ENCODE results near the gene AKR1B1. TPM values are rescaled to one million over a fixed set of nuclear protein-coding genes. Genes with fewer than 3 reads are reported as not detected.

Gene AKR1B1
- total RNA-seq, 1 experiment from 2014 or later, result 94.1 TPM

DNA sequence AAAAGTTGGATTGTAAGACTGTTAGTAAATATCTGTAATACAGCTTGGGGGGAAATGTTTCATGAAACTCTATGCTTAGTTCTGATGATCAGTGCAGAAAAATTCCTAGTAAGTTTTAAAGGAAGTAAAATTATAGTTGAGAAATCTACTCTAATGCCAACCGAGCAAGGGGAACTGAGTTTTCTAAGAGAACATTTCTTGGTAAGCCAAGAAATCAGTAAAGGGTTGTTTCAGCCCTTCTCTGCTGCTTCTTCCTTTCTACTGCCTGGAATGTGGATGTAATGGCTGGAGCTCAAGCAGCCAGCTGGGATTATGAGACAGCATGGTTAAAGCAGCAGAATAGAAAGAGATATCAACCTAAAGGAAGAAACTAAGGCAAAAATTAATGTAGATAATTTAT, 15.9 kb upstream of the AKR1B1 start:
- in situ Hi-C loops (cut with HindIII; ENCODE audit: low pct_unique_long_range_greater_than_20kb, low sequenced_read_pairs), result no loop called here
- no peak for DNase-seq (ENCODE audit: low read depth, low spot score)

DNA sequence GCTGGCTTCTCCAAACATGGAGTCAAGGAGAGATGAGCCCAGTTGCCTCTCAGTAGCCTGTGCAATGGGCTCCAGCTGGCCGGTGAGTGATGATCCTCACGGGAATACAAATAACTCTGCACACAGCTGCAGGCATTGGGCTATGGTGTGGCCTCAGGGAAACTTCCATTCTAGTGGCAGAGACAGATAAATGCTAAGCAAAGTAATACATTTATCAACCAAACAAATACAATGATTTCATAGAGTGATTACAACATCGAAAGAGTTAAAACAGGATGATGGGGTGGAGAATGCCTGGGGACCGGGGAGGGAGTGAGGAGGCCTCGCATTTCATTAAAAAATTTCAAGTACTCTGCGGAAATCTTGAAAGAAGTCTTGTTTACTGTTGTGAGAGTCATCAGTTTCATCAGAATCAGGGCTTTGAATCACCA, 15.0 kb upstream of the AKR1B1 start:
- in situ Hi-C loops (cut with HindIII; ENCODE audit: low pct_unique_long_range_greater_than_20kb, low sequenced_read_pairs), result no loop called here
- DNase-seq (ENCODE audit: low read depth, low spot score), result peak; percentile 54

DNA sequence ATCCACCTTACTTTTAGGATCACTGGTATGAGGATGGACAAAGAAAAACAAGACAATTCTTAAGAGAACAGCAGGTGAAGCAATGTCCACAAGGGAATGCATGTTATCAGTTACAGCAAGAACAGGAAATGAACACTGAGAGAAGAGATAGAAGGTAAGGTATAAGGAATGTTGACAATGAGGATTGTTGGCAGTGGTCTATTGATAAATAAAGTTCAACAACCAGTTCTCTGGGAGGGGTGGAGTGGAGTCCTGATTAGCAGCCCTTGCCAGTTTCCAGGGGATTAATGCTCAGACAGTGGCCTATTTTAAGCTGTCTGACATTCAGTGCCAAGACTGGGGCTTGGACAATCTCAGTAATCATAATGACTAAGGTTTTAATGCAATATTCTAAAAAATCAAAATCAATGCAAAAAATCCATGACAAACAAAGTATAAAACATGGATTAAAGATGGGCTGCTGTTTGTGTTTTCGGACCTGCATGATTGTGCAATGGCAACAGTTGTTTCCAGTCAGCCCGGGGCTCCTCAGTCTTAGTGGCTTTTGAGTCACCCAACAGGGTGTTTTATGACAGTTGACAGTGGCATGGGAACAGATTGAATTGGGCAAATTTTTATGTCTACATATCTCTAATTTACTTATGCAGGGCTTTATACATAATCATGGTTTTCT, 13.8 kb upstream of the AKR1B1 start:
- DNase-seq (ENCODE audit: low read depth, low spot score), result no peak
- in situ Hi-C loops (cut with HindIII; ENCODE audit: low pct_unique_long_range_greater_than_20kb, low sequenced_read_pairs), result no loop called here

DNA sequence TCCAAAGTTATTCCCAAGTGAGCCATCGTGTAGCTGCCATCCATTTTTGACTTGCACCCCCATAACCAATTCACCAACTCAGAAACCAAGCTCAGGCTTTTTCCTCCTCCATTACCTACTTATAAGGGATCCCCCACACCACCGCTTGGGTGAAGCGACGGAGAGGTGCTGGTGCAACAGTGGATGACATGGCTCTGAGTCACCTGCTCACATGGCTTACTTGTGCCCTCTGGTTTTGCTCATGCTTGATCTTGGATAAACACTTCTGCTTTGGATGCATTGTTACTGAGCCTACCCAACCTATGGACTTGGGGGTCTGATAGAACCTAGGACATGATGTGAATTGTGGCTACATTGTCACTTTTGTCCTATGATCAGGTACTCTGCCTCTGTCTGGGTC, 12.0 kb upstream of the AKR1B1 start:
- in situ Hi-C loops (cut with HindIII; ENCODE audit: low pct_unique_long_range_greater_than_20kb, low sequenced_read_pairs), result no loop called here
- DNase-seq (ENCODE audit: low read depth, low spot score), result no peak

DNA sequence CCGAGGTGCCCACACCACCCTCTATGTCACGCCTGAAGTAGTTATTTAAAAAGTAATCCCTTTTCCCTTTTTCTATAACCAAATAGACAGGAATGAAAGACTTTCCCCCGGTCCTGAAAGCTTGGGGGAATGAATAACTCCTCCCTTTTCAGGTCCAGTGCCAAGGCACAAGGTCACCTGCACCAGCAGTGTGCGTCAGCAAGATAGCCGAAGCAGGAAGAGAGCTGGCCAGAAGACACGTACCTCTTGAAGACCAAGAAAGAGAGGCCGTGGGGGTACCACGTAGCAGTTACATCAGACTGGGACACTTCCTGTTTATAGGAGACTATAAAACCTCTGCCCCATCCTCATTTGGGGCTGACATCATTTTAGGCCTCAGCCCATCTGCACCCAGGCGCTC, 10.7 kb upstream of the AKR1B1 start:
- in situ Hi-C loops (cut with HindIII; ENCODE audit: low pct_unique_long_range_greater_than_20kb, low sequenced_read_pairs), result no loop called here
- no peak for DNase-seq (ENCODE audit: low read depth, low spot score)

DNA sequence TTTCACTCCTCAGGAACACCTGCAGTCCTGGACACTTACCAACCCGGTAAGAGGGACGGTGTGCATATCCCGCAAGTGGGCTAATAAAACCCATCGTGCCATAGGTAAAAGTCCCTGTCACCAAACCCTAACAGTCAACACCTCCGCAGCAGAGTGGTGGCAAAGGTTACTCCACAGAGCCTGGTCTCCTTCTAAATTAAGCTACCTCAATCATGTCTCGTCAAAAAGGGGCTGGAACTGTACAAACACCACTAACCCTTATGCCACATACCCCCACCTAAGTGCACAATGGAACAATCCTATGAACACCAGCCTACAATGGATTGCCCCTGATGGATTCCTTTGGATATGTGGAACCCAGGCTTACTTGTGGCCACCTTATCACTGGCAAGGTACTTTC, 9.6 kb upstream of the AKR1B1 start:
- in situ Hi-C loops (cut with HindIII; ENCODE audit: low pct_unique_long_range_greater_than_20kb, low sequenced_read_pairs), result no loop called here
- no peak for DNase-seq (ENCODE audit: low read depth, low spot score)

DNA sequence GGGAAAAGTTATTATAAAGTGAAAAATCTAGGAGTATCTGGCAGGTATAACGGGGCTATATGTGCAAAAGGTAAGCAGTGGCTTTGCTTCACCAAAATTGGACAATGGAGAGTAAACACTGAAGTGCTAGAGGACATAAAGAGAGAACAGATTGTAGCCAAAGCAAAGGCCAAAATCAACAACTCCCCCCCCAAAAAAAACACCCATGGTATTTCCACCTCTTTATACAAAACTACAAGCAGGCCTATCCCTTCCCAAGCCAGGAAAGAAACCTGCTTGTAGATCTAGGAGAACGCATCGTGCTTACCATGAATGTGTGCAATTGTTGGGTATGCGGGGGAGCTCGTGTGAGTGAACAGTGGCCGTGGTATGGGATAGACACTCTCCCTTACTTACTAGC, 9.2 kb upstream of the AKR1B1 start:
- DNase-seq (ENCODE audit: low read depth, low spot score), result no peak
- in situ Hi-C loops (cut with HindIII; ENCODE audit: low pct_unique_long_range_greater_than_20kb, low sequenced_read_pairs), result no loop called here

DNA sequence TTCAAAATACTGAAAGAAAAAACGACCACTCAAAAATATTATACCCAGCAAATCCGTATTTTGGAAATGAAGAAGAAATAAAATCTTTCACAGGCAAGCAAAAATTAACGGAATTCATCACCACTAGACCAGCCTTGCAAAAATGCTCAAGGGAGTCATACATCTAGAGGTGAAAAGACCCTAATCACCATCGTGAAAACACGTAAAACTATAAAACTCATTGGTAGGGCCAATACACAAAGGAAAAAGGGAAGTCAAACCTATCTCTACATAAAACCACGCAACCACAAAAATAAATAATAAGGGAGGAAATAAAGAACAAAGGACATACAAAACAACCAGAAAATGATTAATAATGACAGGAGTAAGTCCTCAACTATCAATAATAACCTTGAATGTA, 6.6 kb upstream of the AKR1B1 start:
- in situ Hi-C loops (cut with HindIII; ENCODE audit: low pct_unique_long_range_greater_than_20kb, low sequenced_read_pairs), result no loop called here
- DNase-seq (ENCODE audit: low read depth, low spot score), result no peak

DNA sequence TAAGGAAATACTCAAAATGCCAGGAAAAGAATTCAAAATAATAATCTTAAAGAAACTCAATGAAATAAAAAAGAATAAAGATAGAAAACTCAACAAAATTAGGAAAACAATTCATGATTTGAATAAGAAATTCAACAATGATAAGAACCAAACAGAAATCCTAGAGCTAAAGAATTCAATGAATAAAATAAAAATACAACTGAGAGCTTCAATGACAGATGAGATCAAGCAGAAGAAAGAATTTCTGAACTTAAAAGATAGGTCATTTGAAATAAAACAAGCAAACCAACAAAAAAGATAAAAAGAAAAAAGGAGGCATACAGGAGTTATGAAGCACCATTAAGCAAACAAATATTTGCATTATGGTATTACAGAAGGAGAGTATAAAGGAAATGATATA, 5.6 kb upstream of the AKR1B1 start:
- in situ Hi-C loops (cut with HindIII; ENCODE audit: low pct_unique_long_range_greater_than_20kb, low sequenced_read_pairs), result no loop called here
- DNase-seq (ENCODE audit: low read depth, low spot score), result no peak

DNA sequence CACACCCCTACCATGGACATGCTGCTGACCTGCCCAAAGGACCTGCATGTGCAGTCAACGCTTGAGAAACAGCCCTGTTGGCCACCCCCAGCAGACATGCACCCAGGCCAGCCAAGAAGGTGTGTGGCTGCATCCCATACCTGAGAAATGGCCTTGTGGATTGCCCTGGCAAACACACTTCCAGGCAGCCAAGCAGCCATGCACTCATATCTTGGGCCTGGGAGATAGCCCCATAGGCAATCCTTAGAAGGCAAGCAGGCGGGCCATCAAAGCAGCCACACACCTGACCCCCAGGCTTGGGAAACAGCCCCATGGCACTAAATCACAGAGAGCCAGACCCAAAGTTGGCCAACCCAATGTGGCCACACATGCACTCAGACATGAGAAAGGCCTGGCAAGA, 4.9 kb upstream of the AKR1B1 start:
- in situ Hi-C loops (cut with HindIII; ENCODE audit: low pct_unique_long_range_greater_than_20kb, low sequenced_read_pairs), result no loop called here
- DNase-seq (ENCODE audit: low read depth, low spot score), result no peak

DNA sequence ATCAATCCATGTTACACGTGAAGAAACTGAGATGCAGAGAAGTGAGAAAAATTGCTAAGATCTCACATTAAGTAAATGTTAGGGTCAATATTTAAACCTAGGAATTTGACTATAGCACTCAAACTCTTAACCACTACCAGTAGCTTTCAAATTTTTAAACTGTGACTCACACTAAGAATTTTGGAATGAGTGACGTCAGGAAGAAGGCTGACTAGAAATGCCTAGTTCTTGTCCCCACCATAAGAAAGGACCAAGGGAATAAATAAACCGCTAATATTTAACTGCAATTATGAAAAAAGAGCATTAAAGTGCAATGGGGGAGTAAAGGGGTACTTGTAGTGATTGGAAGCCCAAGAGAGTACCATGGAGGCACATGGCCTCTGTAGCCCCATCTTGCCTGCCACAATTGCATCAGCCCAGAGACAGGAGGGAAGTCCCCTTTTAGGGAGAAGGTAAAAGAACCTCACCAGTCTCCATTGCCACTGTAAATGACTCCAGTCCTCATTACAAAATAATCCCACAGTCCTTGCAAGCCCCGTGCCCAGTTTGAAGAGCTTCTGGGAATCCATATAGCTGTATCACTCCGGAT, 3.5 kb upstream of the AKR1B1 start:
- no peak for DNase-seq (ENCODE audit: low read depth, low spot score)

DNA sequence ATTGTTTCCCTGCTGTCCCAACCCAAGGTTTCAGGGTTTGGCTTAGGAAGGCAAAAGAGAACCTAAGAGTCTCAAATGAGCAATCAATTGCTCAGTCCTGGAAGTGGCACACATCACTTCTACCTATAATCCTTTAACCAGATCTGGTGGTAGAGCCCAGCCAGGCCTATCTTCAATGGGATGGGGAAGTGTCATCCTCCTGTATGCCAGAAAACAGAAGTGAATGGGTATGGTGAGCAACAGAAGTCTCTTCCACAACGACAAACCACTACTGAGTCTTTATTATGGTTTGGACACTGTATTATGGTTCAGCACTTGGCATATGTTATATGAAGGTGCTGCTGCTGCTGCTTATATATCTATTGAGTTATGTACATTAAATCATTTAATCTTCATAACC, 3.0 kb upstream of the AKR1B1 start:
- no peak for DNase-seq (ENCODE audit: low read depth, low spot score)

More for the DNA sequence above, 3.5 kb upstream of the AKR1B1 start:
- in situ Hi-C loops (cut with HindIII; ENCODE audit: low pct_unique_long_range_greater_than_20kb, low sequenced_read_pairs), result no loop called here

DNA sequence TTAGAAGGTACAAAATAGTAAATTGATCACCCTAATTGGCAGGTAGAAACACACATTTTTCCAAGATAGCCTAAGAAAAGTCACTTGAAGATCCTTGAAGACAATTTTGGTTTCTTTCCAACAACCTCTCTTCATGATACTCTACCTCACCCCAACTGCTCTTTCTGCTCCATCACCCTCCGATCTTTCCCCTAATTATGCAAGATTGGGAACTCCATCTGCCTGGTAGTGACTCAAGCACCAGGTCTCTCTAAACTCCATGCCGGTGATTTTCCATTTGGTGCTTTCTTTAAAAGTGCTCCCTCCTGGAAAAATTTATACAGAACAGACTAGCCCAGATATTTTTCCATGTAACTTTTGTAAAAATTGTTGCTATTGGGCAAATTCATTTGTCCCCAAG, 1.1 kb upstream of the AKR1B1 start:
- no peak for DNase-seq (ENCODE audit: low read depth, low spot score)
- in situ Hi-C loops (cut with HindIII; ENCODE audit: low pct_unique_long_range_greater_than_20kb, low sequenced_read_pairs), result no loop called here

More for the DNA sequence above, 3.0 kb upstream of the AKR1B1 start:
- in situ Hi-C loops (cut with HindIII; ENCODE audit: low pct_unique_long_range_greater_than_20kb, low sequenced_read_pairs), result no loop called here

DNA sequence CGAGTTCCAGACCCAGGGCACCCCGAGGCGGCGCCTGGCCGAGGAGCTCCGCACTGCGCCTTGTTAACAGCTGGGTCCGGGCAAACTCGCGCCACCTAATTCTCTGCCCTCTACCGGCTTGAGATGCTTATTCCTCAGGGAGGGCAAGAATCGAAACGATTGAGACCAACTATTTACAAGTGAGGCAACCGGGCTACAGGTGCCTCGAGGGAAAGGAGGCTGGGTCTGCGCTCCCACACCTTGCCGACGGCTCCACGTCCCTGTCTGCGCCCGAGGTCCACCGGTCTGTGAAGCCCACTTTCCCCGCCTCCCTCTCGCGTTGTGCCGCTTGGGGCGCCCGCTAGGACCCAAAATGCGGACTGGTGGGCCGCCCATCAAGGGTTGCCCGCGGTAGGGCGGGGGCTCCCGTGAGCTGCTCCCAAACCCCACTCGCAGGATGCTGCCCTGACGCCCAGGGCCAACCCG, 527 bp downstream of the AKR1B1 start:
- in situ Hi-C loops (cut with HindIII; ENCODE audit: low pct_unique_long_range_greater_than_20kb, low sequenced_read_pairs), result no loop called here
- DNase-seq (ENCODE audit: low read depth, low spot score), result peak; percentile 59

DNA sequence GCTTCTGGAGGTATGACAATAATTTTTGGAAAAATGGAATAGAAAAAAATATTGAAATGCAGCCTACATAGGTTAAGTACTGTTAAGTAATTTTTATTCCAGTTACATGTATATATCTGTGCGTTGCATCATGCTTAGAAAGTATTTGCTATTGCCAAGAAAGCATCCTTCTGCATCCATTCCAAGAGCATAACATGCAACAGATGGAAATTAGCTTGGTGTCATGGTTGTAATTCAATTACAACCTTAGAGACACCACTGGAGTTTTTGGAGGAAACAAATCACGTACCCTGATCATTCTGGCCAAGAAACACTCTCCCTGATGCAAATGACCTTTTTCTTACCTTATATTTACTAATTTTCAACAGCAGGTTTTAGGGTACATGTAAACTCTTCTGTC, 1.7 kb downstream of the AKR1B1 start:
- in situ Hi-C loops (cut with HindIII; ENCODE audit: low pct_unique_long_range_greater_than_20kb, low sequenced_read_pairs), result no loop called here
- DNase-seq (ENCODE audit: low read depth, low spot score), result no peak

DNA sequence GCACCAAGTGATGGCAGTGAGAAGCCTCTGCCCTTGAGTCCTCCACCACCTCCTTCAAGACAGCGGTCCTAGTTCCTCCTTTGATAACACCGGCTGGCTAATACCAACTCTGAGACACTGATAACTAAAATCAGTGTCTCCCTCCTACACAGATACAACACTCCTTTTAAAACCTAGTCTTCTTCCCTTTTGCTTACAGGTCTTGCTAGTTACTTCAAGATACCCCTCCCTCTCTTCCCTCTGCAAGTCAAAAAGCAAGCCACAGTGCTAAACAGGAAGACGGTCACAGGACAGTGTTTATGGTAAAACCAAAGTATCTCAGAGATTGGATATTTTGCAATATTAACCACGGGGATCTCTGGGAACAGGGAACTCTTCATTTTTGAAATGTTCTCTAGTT, 4.6 kb downstream of the AKR1B1 start:
- DNase-seq (ENCODE audit: low read depth, low spot score), result no peak
- in situ Hi-C loops (cut with HindIII; ENCODE audit: low pct_unique_long_range_greater_than_20kb, low sequenced_read_pairs), result no loop called here

DNA sequence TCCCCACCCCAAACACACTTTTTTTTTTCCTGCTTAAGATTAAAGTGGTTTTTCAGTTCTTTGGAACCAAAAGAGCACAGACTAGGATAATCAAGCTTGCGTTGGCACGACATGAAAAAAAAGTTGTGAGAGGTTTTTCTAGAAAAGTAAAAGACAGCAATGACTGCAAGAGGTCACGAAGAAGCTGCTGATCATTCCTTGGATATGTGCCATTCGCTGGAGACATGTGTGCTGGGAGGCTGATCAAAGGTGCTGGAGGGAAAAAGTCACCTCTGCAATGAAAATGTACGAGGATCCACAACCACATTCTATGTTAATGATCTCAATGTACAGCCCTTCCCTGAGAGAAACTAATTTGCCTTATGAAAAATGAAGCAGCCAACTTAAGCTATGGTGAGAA, 5.4 kb downstream of the AKR1B1 start:
- in situ Hi-C loops (cut with HindIII; ENCODE audit: low pct_unique_long_range_greater_than_20kb, low sequenced_read_pairs), result no loop called here
- no peak for DNase-seq (ENCODE audit: low read depth, low spot score)

DNA sequence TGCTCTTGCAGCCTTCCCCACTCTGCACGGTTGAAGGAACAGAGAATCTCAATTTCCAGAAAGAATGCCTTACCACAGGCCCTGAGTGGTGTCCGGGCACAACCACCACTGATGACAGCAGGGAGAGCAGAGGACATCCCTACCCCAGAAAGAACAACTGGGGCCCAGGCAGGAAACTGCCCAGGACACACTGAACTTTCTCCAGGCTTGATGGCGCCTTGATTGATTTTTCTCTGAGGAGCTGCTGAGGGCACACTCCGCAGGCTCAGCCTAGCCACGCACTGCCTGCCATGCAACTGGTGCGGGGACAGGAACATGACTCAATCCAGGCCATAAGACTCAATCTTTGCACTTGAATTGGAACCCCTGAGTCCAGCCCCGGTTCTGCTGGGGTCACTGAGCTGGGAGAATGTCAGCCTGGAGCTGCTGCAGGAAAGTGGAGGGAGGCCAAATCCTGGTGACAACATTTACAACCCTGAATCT, 5.9 kb downstream of the AKR1B1 start:
- in situ Hi-C loops (cut with HindIII; ENCODE audit: low pct_unique_long_range_greater_than_20kb, low sequenced_read_pairs), result no loop called here

DNA sequence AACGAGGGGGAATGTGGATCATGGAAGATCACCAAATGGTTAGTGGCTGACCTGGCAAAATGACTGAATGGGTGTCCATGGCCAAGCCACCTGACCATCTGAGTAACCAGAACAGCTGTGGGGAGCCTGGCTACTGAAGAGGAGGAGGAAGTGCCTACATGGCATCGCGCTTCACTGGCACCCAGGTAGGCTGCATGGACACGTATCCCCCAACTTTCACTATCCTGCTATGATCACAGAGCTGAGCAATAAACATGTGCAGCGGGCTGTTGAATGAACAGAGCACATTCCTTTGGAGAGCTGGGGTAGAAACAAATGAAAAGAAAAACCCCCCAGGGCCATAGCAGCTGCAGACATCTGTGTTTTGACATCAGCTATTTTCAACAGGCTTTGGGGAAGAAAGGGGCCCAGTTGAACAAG, 6.5 kb downstream of the AKR1B1 start:
- in situ Hi-C loops (cut with HindIII; ENCODE audit: low pct_unique_long_range_greater_than_20kb, low sequenced_read_pairs), result no loop called here
- no peak for DNase-seq (ENCODE audit: low read depth, low spot score)

More for the DNA sequence above, 5.9 kb downstream of the AKR1B1 start:
- no peak for DNase-seq (ENCODE audit: low read depth, low spot score)
